Measurements from ENCODE around the gene KLF8. TPM values are rescaled to one million over a fixed set of nuclear protein-coding genes. Genes with fewer than 3 reads are reported as not detected.

Gene KLF8
- total and polyA plus RNA-seq, 12 donors = 2.5 to 6.6 (median 3.9) TPM

GRCh38 chrX:56289449-56289848, 57.3 kb downstream of the KLF8 start:
- TF ChIP-seq POLR2A (IDR thresholded peaks at IDR 0.05) = no peak
- TF ChIP-seq, protein P1, sequence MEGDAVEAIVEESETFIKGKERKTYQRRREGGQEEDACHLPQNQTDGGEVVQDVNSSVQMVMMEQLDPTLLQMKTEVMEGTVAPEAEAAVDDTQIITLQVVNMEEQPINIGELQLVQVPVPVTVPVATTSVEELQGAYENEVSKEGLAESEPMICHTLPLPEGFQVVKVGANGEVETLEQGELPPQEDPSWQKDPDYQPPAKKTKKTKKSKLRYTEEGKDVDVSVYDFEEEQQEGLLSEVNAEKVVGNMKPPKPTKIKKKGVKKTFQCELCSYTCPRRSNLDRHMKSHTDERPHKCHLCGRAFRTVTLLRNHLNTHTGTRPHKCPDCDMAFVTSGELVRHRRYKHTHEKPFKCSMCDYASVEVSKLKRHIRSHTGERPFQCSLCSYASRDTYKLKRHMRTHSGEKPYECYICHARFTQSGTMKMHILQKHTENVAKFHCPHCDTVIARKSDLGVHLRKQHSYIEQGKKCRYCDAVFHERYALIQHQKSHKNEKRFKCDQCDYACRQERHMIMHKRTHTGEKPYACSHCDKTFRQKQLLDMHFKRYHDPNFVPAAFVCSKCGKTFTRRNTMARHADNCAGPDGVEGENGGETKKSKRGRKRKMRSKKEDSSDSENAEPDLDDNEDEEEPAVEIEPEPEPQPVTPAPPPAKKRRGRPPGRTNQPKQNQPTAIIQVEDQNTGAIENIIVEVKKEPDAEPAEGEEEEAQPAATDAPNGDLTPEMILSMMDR (IDR thresholded peaks at IDR 0.05) = no peak
- Histone ChIP-seq H3K27ac (no peak overlapping the region), H3K27me3 (peaks cover 9% of the 10 kb centered on the region), H3K4me1 (replicated peaks in 1 of 2) (no peaks in the 10 kb centered on the region), H3K4me3 (no peak overlapping the region), H3K9me3 (replicated peaks in 1 of 3) (no peaks in the 10 kb centered on the region), H3K36me3 (replicated peaks in 1 of 2) (no peaks in the 10 kb centered on the region)
- WGBS, 4 donors = 62 to 95% (median 81%) methylated on average over 1 of the region's 1 CpG
- intact Hi-C loops (cut with DNase I) = loop anchor here in 1 of 2 donors (10.0 kb wide), 1 partner anchor 435 kb away; the partner anchor contains the start of gene NBDY
- DNase-seq = no peak

DNA sequence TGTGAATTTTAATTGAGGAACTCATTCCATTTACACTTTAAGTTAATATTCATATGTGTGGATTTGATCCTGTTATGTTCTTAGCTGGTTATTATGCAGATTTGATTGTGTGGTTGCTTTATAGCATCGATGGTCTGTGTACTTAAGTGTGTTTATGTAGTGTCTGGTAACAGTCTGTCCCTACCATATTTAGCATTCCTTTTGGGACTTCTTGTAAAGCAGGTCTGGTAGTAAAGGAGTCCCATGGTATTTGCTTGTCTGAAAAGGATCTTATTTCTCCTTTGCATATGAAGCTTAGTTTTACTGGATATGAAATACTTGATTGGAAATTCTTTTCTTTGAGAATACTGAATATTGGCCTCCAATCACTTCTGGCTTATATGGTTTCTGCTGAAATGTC, 76.6 kb downstream of the KLF8 start:
- Histone ChIP-seq H3K9me3 (replicated peaks in 1 of 3) (no peaks in the 10 kb centered on the region), H3K27me3 (peaks cover 3% of the 10 kb centered on the region), H3K4me3 (no peak overlapping the region), H3K27ac (no peak overlapping the region), H3K4me1 (replicated peaks in 1 of 2) (no peaks in the 10 kb centered on the region), H3K36me3 (replicated peaks in 1 of 2) (no peaks in the 10 kb centered on the region)
- no peak for TF ChIP-seq POLR2A (IDR thresholded peaks at IDR 0.05)
- TF ChIP-seq, protein P1 (IDR thresholded peaks at IDR 0.05) = no peak
- no peak for DNase-seq
- intact Hi-C loops (cut with DNase I) = no loop called here
- WGBS, 4 donors = 66 to 100% (median 84%) methylated on average over 1 of the region's 1 CpG

DNA sequence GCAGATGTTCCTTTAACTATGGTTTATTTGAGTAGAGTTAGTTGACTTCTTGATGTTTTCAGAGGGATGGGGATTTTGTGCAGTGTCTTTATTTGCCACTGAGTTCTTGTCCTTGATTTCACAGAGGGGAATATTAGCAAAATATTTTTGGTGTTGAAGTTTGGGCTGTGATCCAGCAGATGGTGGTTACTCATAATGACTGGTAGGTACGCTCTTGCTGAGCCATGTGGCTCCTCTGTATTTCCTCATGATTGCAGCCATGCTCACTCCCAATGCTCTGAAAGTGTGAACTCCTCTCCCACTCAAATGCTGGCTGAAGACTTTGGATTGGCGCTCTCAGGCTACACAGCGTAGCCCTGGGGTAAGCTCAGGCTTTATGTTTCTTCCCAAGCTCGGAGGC, 77.7 kb downstream of the KLF8 start:
- Histone ChIP-seq H3K4me3 (no peak overlapping the region), H3K27me3 (peaks cover 3% of the 10 kb centered on the region), H3K36me3 (replicated peaks in 1 of 2) (no peaks in the 10 kb centered on the region), H3K4me1 (replicated peaks in 1 of 2) (no peaks in the 10 kb centered on the region), H3K9me3 (replicated peaks in 1 of 3) (no peaks in the 10 kb centered on the region), H3K27ac (no peak overlapping the region)
- intact Hi-C loops (cut with DNase I) = no loop called here
- 71 to 93% (median 85%) methylated on average over 2 to 4 of the region's 4 CpGs for WGBS, 4 donors
- no peak for DNase-seq
- no peak for TF ChIP-seq POLR2A (IDR thresholded peaks at IDR 0.05)
- TF ChIP-seq, protein P1 (IDR thresholded peaks at IDR 0.05) = no peak

DNA sequence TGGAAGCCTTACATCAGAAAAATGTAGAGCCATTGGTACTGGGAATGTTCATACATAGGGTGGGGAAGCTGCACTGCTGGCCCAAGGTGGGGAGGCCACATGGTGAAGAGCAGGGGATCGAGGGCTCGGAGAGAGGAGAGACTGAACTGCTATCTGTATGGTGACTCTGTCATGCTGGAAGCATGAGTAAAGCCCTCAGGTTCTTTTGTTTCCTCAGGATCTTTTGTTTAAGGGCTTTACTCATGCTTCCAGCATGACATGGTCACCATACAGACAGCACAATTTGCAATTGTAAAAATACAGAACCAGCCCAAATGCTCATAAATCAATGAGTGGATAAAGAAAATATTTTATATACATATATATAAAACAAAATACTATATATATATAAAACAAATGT, 78.4 kb downstream of the KLF8 start:
- Histone ChIP-seq H3K9me3 (replicated peaks in 1 of 3) (no peaks in the 10 kb centered on the region), H3K4me3 (no peak overlapping the region), H3K27me3 (peaks cover 3% of the 10 kb centered on the region), H3K27ac (no peak overlapping the region), H3K36me3 (replicated peaks in 1 of 2) (no peaks in the 10 kb centered on the region), H3K4me1 (replicated peaks in 1 of 2) (no peaks in the 10 kb centered on the region)
- intact Hi-C loops (cut with DNase I) = no loop called here
- WGBS, 4 donors = 86 to 90% (median 87%) methylated on average over 2 of the region's 2 CpGs
- TF ChIP-seq, protein P1 (IDR thresholded peaks at IDR 0.05) = no peak
- no peak for TF ChIP-seq POLR2A (IDR thresholded peaks at IDR 0.05)
- DNase-seq = no peak
